Right lobe of liver (tissue), 4 donors: ENCODE measurements around the gene CDH18.

Experiments used
- CTCF ChIP-seq, 4 donors: fragments of 200-600 bp in 3 of 4; fragments of 450-650 bp in 1 of 4; IDR thresholded peaks; one replicate each; pipeline versions ENCODE4 v1.5.1 to v1.8.0; 2016 to 2022; ENCODE audit warnings: antibody characterized with exemption in 4 of 4, mild to moderate bottlenecking in 2 of 4
- POLR2A ChIP-seq: fragments of 450-650 bp; IDR thresholded peaks from one replicate; pipeline ENCODE4 v1.6.1; 2017; ENCODE audit warnings: antibody characterized with exemption, mild to moderate bottlenecking
- donor health status: DM: no; HTN: no; CAD: no.
- donor health status: DM: no; HTN: no; CAD: no.
- donor health status: DM: no; HTN: yes; CAD: no.

GRCh38 chr5:19519448-19519847, 468.6 kb downstream of the CDH18 start:
- no peak for TF ChIP-seq CTCF (IDR thresholded peaks at IDR 0.05)
- TF ChIP-seq POLR2A, result no peak
